ENCODE results near the gene SHLD2. TPM values are rescaled to one million over a fixed set of nuclear protein-coding genes. Genes with fewer than 3 reads are reported as not detected.
A peak's percentile ranks its signal among the peaks of the same experiment; 100 is the strongest.
"Not testable (repeated sequence)": the region's sequence is repeated elsewhere in the genome, so short reads cannot be mapped to it uniquely, and the experiment has no call there.

The SHLD2 gene
- total and polyA plus RNA-seq, 2 experiments from 2014 or later, result 13.5 to 22.9 TPM

DNA sequence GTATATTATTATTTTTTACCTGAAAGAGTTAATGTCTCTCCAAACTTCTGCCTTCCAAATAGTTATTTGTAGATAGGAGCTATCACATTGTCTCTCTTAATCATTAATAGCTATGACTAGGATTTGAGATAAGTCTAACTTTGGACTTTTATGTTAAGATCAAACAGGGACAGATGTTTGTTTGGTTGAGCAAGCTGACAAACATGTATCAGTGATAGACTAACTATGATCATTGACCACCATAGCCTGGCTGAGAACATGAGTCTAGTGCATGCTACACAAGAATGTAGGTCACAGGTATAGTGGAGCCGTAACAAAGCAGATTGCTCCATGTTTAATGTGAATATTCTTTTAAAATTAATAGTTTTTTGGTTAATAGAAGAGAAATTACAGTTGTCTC is 76.7 kb downstream of the SHLD2 start:
- H3K4me1 ChIP-seq (ENCODE audit: insufficient read depth); H3K27ac ChIP-seq; H4K20me1 ChIP-seq (ENCODE audit: insufficient read depth); H3F3A ChIP-seq (ENCODE audit: insufficient read depth); H3K4me3 ChIP-seq; in situ Hi-C loops (cut with MboI); H3K9me2 ChIP-seq (ENCODE audit: insufficient read depth); H3K27me3 ChIP-seq (replicated peaks; ENCODE audit: insufficient read depth); H3K9me3 ChIP-seq (ENCODE audit: low read depth); H2AFZ ChIP-seq; H3K9ac ChIP-seq; DNase-seq; H3K79me2 ChIP-seq (ENCODE audit: insufficient read depth); H3K36me3 ChIP-seq (ENCODE audit: low read depth); H3K4me2 ChIP-seq (ENCODE audit: unreplicated experiment): not testable (repeated sequence)
- WGBS, 2 experiments (ENCODE audit: low coverage in 1 of 2, low lambda C conversion rate in 2 of 2, missing lambda C conversion rate in 2 of 2), result 92 to 100% methylated on average over 1 of the region's 1 CpG

DNA sequence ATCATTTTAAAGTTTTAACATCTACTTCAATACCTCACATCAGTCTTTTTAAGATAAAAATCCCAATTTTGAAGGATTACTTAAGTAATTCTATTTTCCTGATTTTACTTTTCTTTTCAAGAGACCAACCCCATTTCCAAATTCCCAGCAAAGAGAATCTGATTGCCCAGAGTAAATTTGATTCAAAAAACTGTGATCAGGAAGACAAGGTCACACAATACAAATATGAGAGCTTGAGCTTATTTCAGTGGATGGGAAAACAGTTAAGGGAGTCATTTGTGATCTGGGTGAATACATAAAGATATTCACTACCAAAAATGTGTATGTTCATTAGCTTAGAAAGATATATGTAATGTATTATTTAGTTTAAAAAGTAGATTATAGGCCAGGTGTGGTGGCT is 77.2 kb downstream of the SHLD2 start:
- H3K9me3 ChIP-seq (ENCODE audit: low read depth); H4K20me1 ChIP-seq (ENCODE audit: insufficient read depth); H3K9ac ChIP-seq; H3K27me3 ChIP-seq (replicated peaks; ENCODE audit: insufficient read depth); in situ Hi-C loops (cut with MboI); H3K4me3 ChIP-seq; H3K27ac ChIP-seq; DNase-seq; H3K4me1 ChIP-seq (ENCODE audit: insufficient read depth); H2AFZ ChIP-seq; H3K79me2 ChIP-seq (ENCODE audit: insufficient read depth); H3K4me2 ChIP-seq (ENCODE audit: unreplicated experiment); H3K36me3 ChIP-seq (ENCODE audit: low read depth); H3K9me2 ChIP-seq (ENCODE audit: insufficient read depth); H3F3A ChIP-seq (ENCODE audit: insufficient read depth): not testable (repeated sequence)

DNA sequence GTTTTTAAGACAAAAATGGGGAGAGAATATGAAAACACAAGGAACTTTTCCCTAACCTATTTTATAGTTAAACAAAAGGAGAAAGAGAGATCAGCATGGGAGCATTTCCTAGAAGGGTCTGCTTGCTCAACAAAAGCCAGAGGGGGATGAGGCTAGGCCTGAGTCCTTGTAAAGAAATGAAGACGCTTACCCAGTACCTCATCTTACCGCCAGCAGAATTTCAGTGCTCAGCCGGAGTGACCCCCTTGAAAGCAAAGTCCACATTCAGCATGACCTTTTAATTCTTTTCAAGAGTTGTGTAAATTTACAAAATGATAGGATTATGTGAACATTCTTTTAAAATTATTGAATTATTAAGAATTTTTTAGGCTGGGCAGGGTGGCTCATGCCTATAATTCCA is 82.6 kb downstream of the SHLD2 start:
- in situ Hi-C loops (cut with MboI); H3K9me3 ChIP-seq (ENCODE audit: low read depth); H2AFZ ChIP-seq; H4K20me1 ChIP-seq (ENCODE audit: insufficient read depth); H3K4me3 ChIP-seq; H3F3A ChIP-seq (ENCODE audit: insufficient read depth); H3K9ac ChIP-seq; H3K79me2 ChIP-seq (ENCODE audit: insufficient read depth); H3K9me2 ChIP-seq (ENCODE audit: insufficient read depth); H3K27ac ChIP-seq; H3K4me2 ChIP-seq (ENCODE audit: unreplicated experiment); H3K27me3 ChIP-seq (replicated peaks; ENCODE audit: insufficient read depth); H3K4me1 ChIP-seq (ENCODE audit: insufficient read depth); DNase-seq: not testable (repeated sequence)
- peaks cover 16% of the 10 kb centered on the region; the same call in 1 of the 2 replicates for H3K36me3 ChIP-seq (ENCODE audit: low read depth)
- WGBS, 2 experiments (ENCODE audit: low coverage in 1 of 2, low lambda C conversion rate in 2 of 2, missing lambda C conversion rate in 2 of 2), result 98 to 100% methylated on average over 1 to 3 of the region's 3 CpGs

DNA sequence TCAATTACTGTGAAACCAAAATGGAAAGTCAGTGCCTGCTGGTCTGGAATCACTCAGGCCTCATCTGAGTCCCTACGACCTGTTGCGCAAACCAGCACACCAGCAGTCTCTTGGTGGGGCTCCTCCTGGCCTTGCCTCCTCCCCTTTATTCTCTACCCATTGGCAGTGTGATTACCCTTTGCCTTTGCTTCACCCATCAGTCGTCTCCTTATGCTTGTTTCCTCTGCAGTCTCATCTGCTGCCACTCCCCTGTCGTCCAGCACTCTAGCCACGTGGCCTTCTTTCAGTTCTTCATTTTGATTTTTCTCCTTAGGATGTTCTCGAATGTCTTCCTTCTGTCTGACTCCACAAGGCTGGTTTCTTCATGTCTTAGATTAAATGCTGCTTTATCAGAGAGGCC is 89.4 kb downstream of the SHLD2 start:
- H3K4me3 ChIP-seq; DNase-seq; H3F3A ChIP-seq (ENCODE audit: insufficient read depth); H3K27me3 ChIP-seq (replicated peaks; ENCODE audit: insufficient read depth); H3K4me2 ChIP-seq (ENCODE audit: unreplicated experiment); H3K9me3 ChIP-seq (ENCODE audit: low read depth); H2AFZ ChIP-seq; in situ Hi-C loops (cut with MboI); H4K20me1 ChIP-seq (ENCODE audit: insufficient read depth); H3K9me2 ChIP-seq (ENCODE audit: insufficient read depth); H3K9ac ChIP-seq; H3K4me1 ChIP-seq (ENCODE audit: insufficient read depth); H3K27ac ChIP-seq; H3K79me2 ChIP-seq (ENCODE audit: insufficient read depth): not testable (repeated sequence)
- WGBS, 2 experiments (ENCODE audit: low coverage in 1 of 2, low lambda C conversion rate in 2 of 2, missing lambda C conversion rate in 2 of 2), result 93 to 96% methylated on average over 6 of the region's 6 CpGs
- H3K36me3 ChIP-seq (ENCODE audit: low read depth), result peaks cover 17% of the 10 kb centered on the region

DNA sequence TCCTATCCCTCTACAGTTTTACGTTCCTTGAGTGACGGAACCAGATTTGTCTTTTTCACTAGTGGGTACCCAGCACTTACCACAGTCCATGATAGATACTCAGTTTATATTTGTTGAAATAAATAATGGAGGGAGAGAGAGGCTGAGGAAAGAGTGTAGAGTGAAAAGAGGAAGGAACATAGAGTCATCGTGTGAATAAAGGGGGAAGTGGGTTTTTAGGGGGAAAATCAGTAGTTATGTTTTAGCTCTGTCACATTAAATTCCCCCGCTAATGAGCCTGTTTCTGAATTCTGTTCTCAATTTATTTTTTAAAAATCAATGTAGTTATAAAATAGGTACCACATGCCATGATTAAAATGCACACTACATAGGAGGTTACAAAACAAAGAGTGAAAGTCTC is 91.0 kb downstream of the SHLD2 start:
- H3K4me3 ChIP-seq; in situ Hi-C loops (cut with MboI); H3K9me3 ChIP-seq (ENCODE audit: low read depth); H3K9ac ChIP-seq; H3K27ac ChIP-seq; H3K4me2 ChIP-seq (ENCODE audit: unreplicated experiment); H3K27me3 ChIP-seq (replicated peaks; ENCODE audit: insufficient read depth); H3K79me2 ChIP-seq (ENCODE audit: insufficient read depth); H3K36me3 ChIP-seq (ENCODE audit: low read depth); H3K9me2 ChIP-seq (ENCODE audit: insufficient read depth); H2AFZ ChIP-seq; H4K20me1 ChIP-seq (ENCODE audit: insufficient read depth); DNase-seq; H3K4me1 ChIP-seq (ENCODE audit: insufficient read depth); H3F3A ChIP-seq (ENCODE audit: insufficient read depth): not testable (repeated sequence)
- WGBS, 2 experiments (ENCODE audit: low coverage in 1 of 2, low lambda C conversion rate in 2 of 2, missing lambda C conversion rate in 2 of 2), result 100% methylated on average over 2 to 4 of the region's 4 CpGs

DNA sequence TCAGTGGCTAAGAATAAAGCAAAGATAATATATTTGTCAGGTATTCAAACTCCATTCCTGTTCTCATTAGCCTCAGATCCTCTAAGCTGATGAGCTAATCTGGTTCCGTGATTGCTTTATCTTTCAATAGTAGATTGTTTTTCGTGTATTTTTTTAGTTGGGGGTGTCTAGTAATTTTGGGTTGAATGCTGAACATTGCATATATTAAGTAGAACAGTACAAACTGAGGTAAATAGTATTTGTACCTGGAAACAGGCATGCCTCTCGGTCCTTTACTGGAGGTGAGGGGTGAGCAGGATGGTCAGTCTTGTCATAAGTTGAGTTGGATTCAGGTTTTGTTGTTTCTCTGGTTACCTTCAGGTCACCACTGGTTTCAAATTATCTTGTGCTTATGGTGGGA is 92.6 kb downstream of the SHLD2 start:
- DNase-seq; H3K9me2 ChIP-seq (ENCODE audit: insufficient read depth); H3K79me2 ChIP-seq (ENCODE audit: insufficient read depth); H4K20me1 ChIP-seq (ENCODE audit: insufficient read depth); H3K4me2 ChIP-seq (ENCODE audit: unreplicated experiment); H3K4me3 ChIP-seq; H3K36me3 ChIP-seq (ENCODE audit: low read depth); H3K27ac ChIP-seq; in situ Hi-C loops (cut with MboI); H2AFZ ChIP-seq; H3F3A ChIP-seq (ENCODE audit: insufficient read depth); H3K9ac ChIP-seq; H3K4me1 ChIP-seq (ENCODE audit: insufficient read depth); H3K9me3 ChIP-seq (ENCODE audit: low read depth); H3K27me3 ChIP-seq (replicated peaks; ENCODE audit: insufficient read depth): not testable (repeated sequence)
- WGBS, 2 experiments (ENCODE audit: low coverage in 1 of 2, low lambda C conversion rate in 2 of 2, missing lambda C conversion rate in 2 of 2), result 97 to 100% methylated on average over 3 of the region's 3 CpGs

DNA sequence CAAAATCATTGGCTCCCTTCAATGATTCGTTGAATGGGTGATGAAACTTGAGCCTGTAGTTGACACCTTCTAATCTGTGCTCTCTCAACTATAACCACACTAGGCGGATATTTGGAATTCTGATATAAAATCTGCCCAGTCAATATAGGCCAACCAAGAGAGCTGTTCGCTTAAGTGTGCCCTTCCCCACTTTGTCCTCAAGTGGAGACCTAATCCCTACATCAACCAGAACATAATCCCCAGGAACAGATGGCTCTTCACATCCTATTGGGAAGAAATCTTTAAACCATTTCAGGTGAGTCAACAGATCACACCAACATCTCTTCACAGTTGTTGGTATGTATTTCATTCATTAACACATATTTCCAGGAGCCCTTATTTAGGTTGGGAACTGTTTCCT is 96.8 kb downstream of the SHLD2 start:
- 85 to 100% methylated on average over 2 to 3 of the region's 3 CpGs for WGBS, 2 experiments (ENCODE audit: low coverage in 1 of 2, low lambda C conversion rate in 2 of 2, missing lambda C conversion rate in 2 of 2)
- H3K4me3 ChIP-seq; H3K9me3 ChIP-seq (ENCODE audit: low read depth); H3K27me3 ChIP-seq (replicated peaks; ENCODE audit: insufficient read depth); H2AFZ ChIP-seq; DNase-seq; H3K9me2 ChIP-seq (ENCODE audit: insufficient read depth); H3K4me2 ChIP-seq (ENCODE audit: unreplicated experiment); H3K9ac ChIP-seq; H3F3A ChIP-seq (ENCODE audit: insufficient read depth); H3K4me1 ChIP-seq (ENCODE audit: insufficient read depth); H3K27ac ChIP-seq; H3K79me2 ChIP-seq (ENCODE audit: insufficient read depth); in situ Hi-C loops (cut with MboI); H4K20me1 ChIP-seq (ENCODE audit: insufficient read depth); H3K36me3 ChIP-seq (ENCODE audit: low read depth): not testable (repeated sequence)

DNA sequence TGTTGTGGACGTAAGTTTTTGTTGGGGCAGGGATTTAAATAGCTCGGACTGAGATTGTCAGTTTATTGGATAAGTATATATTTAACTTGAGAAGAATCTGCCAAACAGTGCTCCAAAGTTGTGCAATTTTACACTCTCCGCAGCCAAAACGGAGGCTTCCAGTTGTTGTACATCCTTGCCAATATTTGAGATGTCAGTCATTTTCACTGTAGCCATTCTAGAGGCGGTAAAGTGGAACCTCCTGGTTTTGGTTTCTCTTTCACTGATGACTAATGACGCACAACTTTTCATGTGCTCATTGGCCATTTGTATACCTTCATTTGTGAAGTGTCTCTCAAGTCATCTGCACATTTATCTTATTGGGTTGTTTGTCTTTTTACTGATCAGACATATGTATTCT is 105.9 kb downstream of the SHLD2 start:
- WGBS, 2 experiments (ENCODE audit: low coverage in 1 of 2, low lambda C conversion rate in 2 of 2, missing lambda C conversion rate in 2 of 2), result 2 to 3% methylated on average over 6 of the region's 6 CpGs
- H2AFZ ChIP-seq, result peak overlapping the region; percentile 59
- H3K79me2 ChIP-seq (ENCODE audit: insufficient read depth); H3K36me3 ChIP-seq (ENCODE audit: low read depth); H3K4me1 ChIP-seq (ENCODE audit: insufficient read depth); H3K9me3 ChIP-seq (ENCODE audit: low read depth); H3K9me2 ChIP-seq (ENCODE audit: insufficient read depth); H3F3A ChIP-seq (ENCODE audit: insufficient read depth); H4K20me1 ChIP-seq (ENCODE audit: insufficient read depth); H3K27me3 ChIP-seq (replicated peaks; ENCODE audit: insufficient read depth): not testable (repeated sequence)
- H3K27ac ChIP-seq, result peak overlapping the region; percentile 28
- in situ Hi-C loops (cut with MboI), result loop anchor here (25.0 kb wide), 1 partner anchor 311 kb away; the partner anchor contains the start of gene MINPP1
- peak; percentile 85 for DNase-seq
- peak overlapping the region; percentile 79 for H3K4me2 ChIP-seq (ENCODE audit: unreplicated experiment)
- H3K4me3 ChIP-seq, result peak overlapping the region; percentile 70
- H3K9ac ChIP-seq, result peak overlapping the region; percentile 68
